Measurements from ENCODE around the gene TOMM20L. TPM values are rescaled to one million over a fixed set of nuclear protein-coding genes. Genes with fewer than 3 reads are reported as not detected.
"Not testable (repeated sequence)": the region's sequence is repeated elsewhere in the genome, so short reads cannot be mapped to it uniquely, and the experiment has no call there.

The TOMM20L gene
- total RNA-seq, 1 experiment from 2014 or later = not detected

DNA sequence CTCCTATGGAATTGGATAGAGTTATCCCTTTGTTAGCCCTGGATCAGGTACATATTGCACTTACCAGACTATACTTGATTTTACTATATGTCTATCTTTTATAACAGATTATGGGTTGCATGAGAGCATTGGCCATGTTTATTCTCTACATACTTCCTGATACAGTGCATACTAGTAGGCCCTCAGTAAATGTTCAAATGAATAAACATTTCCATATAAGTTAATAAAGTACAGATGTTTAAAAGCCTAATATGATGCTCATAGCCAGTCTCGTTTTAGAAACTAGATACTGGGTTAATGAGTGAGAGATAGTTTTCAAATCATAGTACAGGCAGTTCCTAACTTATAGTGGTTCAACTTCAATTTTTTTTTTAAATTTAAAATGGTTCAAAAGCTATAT lies 39.5 kb upstream of the TOMM20L start:
- Histone ChIP-seq H3K4me1 (replicated peaks; ENCODE audit: insufficient read depth) (no peaks in the 10 kb centered on the region), H2AFZ (no peak overlapping the region), H3K4me2 (no peak overlapping the region), H4K20me1 (ENCODE audit: insufficient read depth) (no peaks in the 10 kb centered on the region; the same call in 1 of the 2 replicates), H3K79me2 (ENCODE audit: low read depth) (no peaks in the 10 kb centered on the region), H3K9me3 (ENCODE audit: insufficient read depth, low read depth) (no peaks in the 10 kb centered on the region), H3K27ac (no peak overlapping the region), H3F3A (ENCODE audit: insufficient read depth, low read depth) (no peaks in the 10 kb centered on the region), H3K4me3 (no peak overlapping the region), H3K9me2 (ENCODE audit: insufficient read depth) (no peaks in the 10 kb centered on the region), H3K27me3 (ENCODE audit: insufficient read depth, low read depth) (no peaks in the 10 kb centered on the region), H3K36me3 (ENCODE audit: low read depth) (peaks cover 6% of the 10 kb centered on the region)
- intact Hi-C loops (cut with micrococcal nuclease; ENCODE audit: unreplicated experiment) = no loop called here
- CTCF ChIA-PET = no interaction called here
- DNase-seq = no peak
- TF ChIP-seq, protein P1, sequence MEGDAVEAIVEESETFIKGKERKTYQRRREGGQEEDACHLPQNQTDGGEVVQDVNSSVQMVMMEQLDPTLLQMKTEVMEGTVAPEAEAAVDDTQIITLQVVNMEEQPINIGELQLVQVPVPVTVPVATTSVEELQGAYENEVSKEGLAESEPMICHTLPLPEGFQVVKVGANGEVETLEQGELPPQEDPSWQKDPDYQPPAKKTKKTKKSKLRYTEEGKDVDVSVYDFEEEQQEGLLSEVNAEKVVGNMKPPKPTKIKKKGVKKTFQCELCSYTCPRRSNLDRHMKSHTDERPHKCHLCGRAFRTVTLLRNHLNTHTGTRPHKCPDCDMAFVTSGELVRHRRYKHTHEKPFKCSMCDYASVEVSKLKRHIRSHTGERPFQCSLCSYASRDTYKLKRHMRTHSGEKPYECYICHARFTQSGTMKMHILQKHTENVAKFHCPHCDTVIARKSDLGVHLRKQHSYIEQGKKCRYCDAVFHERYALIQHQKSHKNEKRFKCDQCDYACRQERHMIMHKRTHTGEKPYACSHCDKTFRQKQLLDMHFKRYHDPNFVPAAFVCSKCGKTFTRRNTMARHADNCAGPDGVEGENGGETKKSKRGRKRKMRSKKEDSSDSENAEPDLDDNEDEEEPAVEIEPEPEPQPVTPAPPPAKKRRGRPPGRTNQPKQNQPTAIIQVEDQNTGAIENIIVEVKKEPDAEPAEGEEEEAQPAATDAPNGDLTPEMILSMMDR (conservative IDR thresholded peaks at IDR 0.05) = no peak
- no peak for TF ChIP-seq EZH2 (IDR thresholded peaks at IDR 0.05; ENCODE audit: low read depth)
- BruUV-seq (replicated peaks) = no TSS peak
- POLR2A ChIA-PET (ENCODE audit: unreplicated experiment) = no interaction called here

- POLR2A ChIA-PET (ENCODE audit: unreplicated experiment); H3K27me3 ChIP-seq (ENCODE audit: insufficient read depth, low read depth); H3K4me2 ChIP-seq; H2AFZ ChIP-seq; BruUV-seq (replicated peaks); H3K4me3 ChIP-seq; H3K9me3 ChIP-seq (ENCODE audit: insufficient read depth, low read depth); H3K79me2 ChIP-seq (ENCODE audit: low read depth); H4K20me1 ChIP-seq (ENCODE audit: insufficient read depth); DNase-seq; H3F3A ChIP-seq (ENCODE audit: insufficient read depth, low read depth); H3K4me1 ChIP-seq (replicated peaks; ENCODE audit: insufficient read depth); H3K27ac ChIP-seq; H3K9me2 ChIP-seq (ENCODE audit: insufficient read depth): not testable (repeated sequence)
- intact Hi-C loops (cut with micrococcal nuclease; ENCODE audit: unreplicated experiment) = loop anchor here (2.0 kb wide), 1 partner anchor 253 kb away; no protein-coding TSS in a partner anchor
- CTCF ChIA-PET = interaction anchor here (0.6 kb wide), 1 partner anchor 14 kb away, joined by 3 read pairs; no protein-coding TSS in a partner anchor
- peaks cover 12% of the 10 kb centered on the region for H3K36me3 ChIP-seq (ENCODE audit: low read depth)
These were observed 33.5 kb upstream of the TOMM20L start for GRCh38 chr14:58362272-58362671.

GRCh38 chr14:58362798-58363412 lies 32.8 kb upstream of the TOMM20L start:
- Histone ChIP-seq H2AFZ (no peak overlapping the region), H3K79me2 (ENCODE audit: low read depth) (no peaks in the 10 kb centered on the region), H4K20me1 (ENCODE audit: insufficient read depth) (no peaks in the 10 kb centered on the region), H3K4me2 (no peak overlapping the region), H3K4me3 (no peak overlapping the region), H3K27me3 (ENCODE audit: insufficient read depth, low read depth) (no peaks in the 10 kb centered on the region), H3K9me3 (ENCODE audit: insufficient read depth, low read depth) (no peaks in the 10 kb centered on the region), H3K36me3 (ENCODE audit: low read depth) (peaks cover 12% of the 10 kb centered on the region), H3K27ac (no peak overlapping the region), H3F3A (ENCODE audit: insufficient read depth, low read depth) (no peaks in the 10 kb centered on the region), H3K4me1 (replicated peaks; ENCODE audit: insufficient read depth) (no peaks in the 10 kb centered on the region), H3K9me2 (ENCODE audit: insufficient read depth) (no peaks in the 10 kb centered on the region)
- POLR2A ChIA-PET (ENCODE audit: unreplicated experiment) = no interaction called here
- TF ChIP-seq, protein P1 (conservative IDR thresholded peaks at IDR 0.05) = peak; percentile 53
- TF ChIP-seq EZH2 (IDR thresholded peaks at IDR 0.05; ENCODE audit: low read depth) = no peak
- no TSS peak for BruUV-seq (replicated peaks)
- CTCF ChIA-PET = interaction anchor here (0.6 kb wide), 1 partner anchor 14 kb away, joined by 3 read pairs; no protein-coding TSS in a partner anchor
- DNase-seq = no peak
- intact Hi-C loops (cut with micrococcal nuclease; ENCODE audit: unreplicated experiment) = loop anchor here (2.0 kb wide), 1 partner anchor 254 kb away; no protein-coding TSS in a partner anchor

DNA sequence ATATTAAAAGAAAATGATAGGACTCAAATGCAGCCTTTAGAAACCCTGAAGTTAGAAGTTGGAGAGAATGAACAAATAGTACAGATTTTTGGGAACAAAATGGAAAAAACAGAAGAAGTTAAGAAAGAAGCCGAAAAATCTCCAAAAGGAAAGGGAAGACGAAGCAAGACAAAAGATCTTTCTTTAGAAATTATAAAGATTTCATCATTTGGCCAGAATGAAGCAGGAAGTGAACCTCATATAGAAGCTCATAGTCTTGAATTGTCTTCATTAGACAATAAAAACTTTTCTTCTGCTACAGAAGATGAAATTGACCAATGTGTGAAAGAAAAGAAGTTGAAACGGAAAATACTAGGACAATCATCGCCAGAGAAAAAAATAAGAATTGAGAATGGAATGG lies 31.4 kb upstream of the TOMM20L start:
- DNase-seq = no peak
- intact Hi-C loops (cut with micrococcal nuclease; ENCODE audit: unreplicated experiment) = no loop called here
- Histone ChIP-seq H3K27ac (no peak overlapping the region), H3K9me2 (ENCODE audit: insufficient read depth) (no peaks in the 10 kb centered on the region), H3F3A (ENCODE audit: insufficient read depth, low read depth) (no peaks in the 10 kb centered on the region), H3K9me3 (ENCODE audit: insufficient read depth, low read depth) (no peaks in the 10 kb centered on the region), H3K27me3 (ENCODE audit: insufficient read depth, low read depth) (no peaks in the 10 kb centered on the region), H4K20me1 (ENCODE audit: insufficient read depth) (no peaks in the 10 kb centered on the region), H2AFZ (no peak overlapping the region), H3K79me2 (ENCODE audit: low read depth) (no peaks in the 10 kb centered on the region), H3K4me2 (no peak overlapping the region), H3K4me3 (no peak overlapping the region), H3K4me1 (replicated peaks; ENCODE audit: insufficient read depth) (no peaks in the 10 kb centered on the region), H3K36me3 (ENCODE audit: low read depth) (peaks cover 12% of the 10 kb centered on the region)
- POLR2A ChIA-PET (ENCODE audit: unreplicated experiment) = no interaction called here
- BruUV-seq (replicated peaks) = no TSS peak
- CTCF ChIA-PET = no interaction called here
- TF ChIP-seq, protein P1 (conservative IDR thresholded peaks at IDR 0.05) = no peak
- TF ChIP-seq EZH2 (IDR thresholded peaks at IDR 0.05; ENCODE audit: low read depth) = no peak
